Activated T-helper 17 cell treated with anti-CD3 and anti-CD28 coated beads, Interleukin-2, amount 50 U/mL, for 72 hours (primary cell): Measurements from ENCODE around the gene SURF6. TPM values are rescaled to one million over a fixed set of nuclear protein-coding genes. Genes with fewer than 3 reads are reported as not detected.
"Not testable (repeated sequence)": the region's sequence is repeated elsewhere in the genome, so short reads cannot be mapped to it uniquely, and the experiment has no call there.

ENCODE experiments used
- ATAC-seq: fragments of 150-1000 bp; cut with Tn5 transposase; replicated peaks from 2 replicates; pipeline ENCODE4 v1.10.0; 2021; ENCODE audit warnings: mild to moderate bottlenecking, moderate library complexity
- H3K27ac Mint-ChIP-seq: one replicate; pipeline ENCODE4 v1.8.0; 2022; ENCODE audit warnings: mixed read lengths
- H3K27me3 Mint-ChIP-seq: one replicate; pipeline ENCODE4 v1.8.0; 2022; ENCODE audit warnings: mixed read lengths
- H3K36me3 Mint-ChIP-seq: one replicate; pipeline ENCODE4 v1.8.0; 2022; ENCODE audit warnings: low read depth, mild to moderate bottlenecking, mixed read lengths
- H3K4me1 Mint-ChIP-seq: one replicate; pipeline ENCODE4 v1.8.0; 2022; ENCODE audit warnings: mixed read lengths
- H3K4me3 Mint-ChIP-seq: one replicate; pipeline ENCODE4 v1.8.0; 2022; ENCODE audit warnings: mild to moderate bottlenecking, mixed read lengths
- H3K9me3 Mint-ChIP-seq: one replicate; pipeline ENCODE4 v1.8.0; 2022; ENCODE audit warnings: mixed read lengths
- total RNA-seq, 2 donors: library from RNA; stranded (reverse); gene quantifications; one replicate each; pipeline ENCODE4 v1.2.3, GENCODE V29; 2022

SURF6 gene
- total RNA-seq, 2 donors from 2014 or later, result 17.4 to 26.3 TPM

- Mint-ChIP-seq H3K27ac (no peak overlapping the region), H3K9me3 (no peaks in the 10 kb centered on the region), H3K4me3 (no peak overlapping the region), H3K4me1 (peaks cover 4% of the 10 kb centered on the region), H3K36me3 (peaks cover 75% of the 10 kb centered on the region), H3K27me3 (no peaks in the 10 kb centered on the region)
- ATAC-seq, result no peak
Measured at GRCh38 chr9:133332381-133332730, 3.6 kb downstream of the SURF6 start.

- Mint-ChIP-seq H3K4me1 (peaks cover 4% of the 10 kb centered on the region), H3K27me3 (no peaks in the 10 kb centered on the region), H3K36me3 (peaks cover 75% of the 10 kb centered on the region), H3K27ac (no peak overlapping the region), H3K9me3 (no peaks in the 10 kb centered on the region), H3K4me3 (no peak overlapping the region)
- no peak for ATAC-seq
Measured at GRCh38 chr9:133331641-133332380, 4.2 kb downstream of the SURF6 start.

- ATAC-seq, result no peak
- H3K27me3 Mint-ChIP-seq, result no peaks in the 10 kb centered on the region
- no peaks in the 10 kb centered on the region for H3K9me3 Mint-ChIP-seq
- H3K4me1 Mint-ChIP-seq, result peaks cover 4% of the 10 kb centered on the region
- H3K4me3 Mint-ChIP-seq, result no peak overlapping the region
- H3K36me3 Mint-ChIP-seq, result peaks cover 72% of the 10 kb centered on the region
- H3K27ac Mint-ChIP-seq, result no peak overlapping the region
Measured at GRCh38 chr9:133331221-133331620, 4.8 kb downstream of the SURF6 start.

GRCh38 chr9:133329306-133330156, 6.5 kb downstream of the SURF6 start:
- not testable (repeated sequence) for ATAC-seq, H3K4me1 Mint-ChIP-seq, H3K27ac Mint-ChIP-seq, H3K9me3 Mint-ChIP-seq, H3K27me3 Mint-ChIP-seq, H3K4me3 Mint-ChIP-seq
- H3K36me3 Mint-ChIP-seq, result peaks cover 56% of the 10 kb centered on the region

- no peak for ATAC-seq
- H3K4me3 Mint-ChIP-seq, result no peak overlapping the region
Measured at GRCh38 chr9:133327834-133328484, 8.0 kb downstream of the SURF6 start.

GRCh38 chr9:133327021-133327420, 9.0 kb downstream of the SURF6 start:
- H3K9me3 Mint-ChIP-seq, H3K4me3 Mint-ChIP-seq, ATAC-seq, H3K27ac Mint-ChIP-seq, H3K4me1 Mint-ChIP-seq, H3K27me3 Mint-ChIP-seq: not testable (repeated sequence)
- peaks cover 30% of the 10 kb centered on the region for H3K36me3 Mint-ChIP-seq

More at GRCh38 chr9:133327834-133328484, 8.0 kb downstream of the SURF6 start:
- no peak overlapping the region for H3K27ac Mint-ChIP-seq
- peaks cover 4% of the 10 kb centered on the region for H3K4me1 Mint-ChIP-seq
- no peaks in the 10 kb centered on the region for H3K27me3 Mint-ChIP-seq
- no peaks in the 10 kb centered on the region for H3K9me3 Mint-ChIP-seq
- H3K36me3 Mint-ChIP-seq, result peaks cover 40% of the 10 kb centered on the region

GRCh38 chr9:133323991-133324703, 11.8 kb downstream of the SURF6 start:
- H3K9me3 Mint-ChIP-seq, result no peaks in the 10 kb centered on the region
- H3K4me3 Mint-ChIP-seq, result no peak overlapping the region
- peaks cover 6% of the 10 kb centered on the region for H3K36me3 Mint-ChIP-seq
- ATAC-seq, result no peak
- no peaks in the 10 kb centered on the region for H3K27me3 Mint-ChIP-seq
- no peak overlapping the region for H3K27ac Mint-ChIP-seq
- H3K4me1 Mint-ChIP-seq, result no peaks in the 10 kb centered on the region

GRCh38 chr9:133323211-133323610, 12.8 kb downstream of the SURF6 start:
- no peak overlapping the region for H3K27ac Mint-ChIP-seq
- H3K27me3 Mint-ChIP-seq, result no peaks in the 10 kb centered on the region
- no peaks in the 10 kb centered on the region for H3K9me3 Mint-ChIP-seq
- no peaks in the 10 kb centered on the region for H3K36me3 Mint-ChIP-seq
- ATAC-seq, result no peak
- H3K4me1 Mint-ChIP-seq, result no peaks in the 10 kb centered on the region
- no peak overlapping the region for H3K4me3 Mint-ChIP-seq

GRCh38 chr9:133322701-133323100, 13.3 kb downstream of the SURF6 start:
- no peaks in the 10 kb centered on the region for H3K36me3 Mint-ChIP-seq
- no peaks in the 10 kb centered on the region for H3K4me1 Mint-ChIP-seq
- no peaks in the 10 kb centered on the region for H3K27me3 Mint-ChIP-seq
- no peak overlapping the region for H3K4me3 Mint-ChIP-seq
- no peak overlapping the region for H3K27ac Mint-ChIP-seq
- no peak for ATAC-seq
- H3K9me3 Mint-ChIP-seq, result no peaks in the 10 kb centered on the region

- H3K36me3 Mint-ChIP-seq, result no peaks in the 10 kb centered on the region
- no peaks in the 10 kb centered on the region for H3K27me3 Mint-ChIP-seq
- H3K27ac Mint-ChIP-seq, result no peak overlapping the region
- ATAC-seq, result no peak
- H3K9me3 Mint-ChIP-seq, result no peaks in the 10 kb centered on the region
- no peak overlapping the region for H3K4me3 Mint-ChIP-seq
- H3K4me1 Mint-ChIP-seq, result no peaks in the 10 kb centered on the region
Measured at GRCh38 chr9:133321411-133321935, 14.5 kb downstream of the SURF6 start.

GRCh38 chr9:133320421-133320881, 15.5 kb downstream of the SURF6 start:
- ATAC-seq, result no peak
- Mint-ChIP-seq H3K9me3 (no peaks in the 10 kb centered on the region), H3K4me1 (no peaks in the 10 kb centered on the region), H3K27ac (no peak overlapping the region), H3K27me3 (no peaks in the 10 kb centered on the region), H3K36me3 (no peaks in the 10 kb centered on the region), H3K4me3 (no peak overlapping the region)

- not testable (repeated sequence) for H3K36me3 Mint-ChIP-seq, H3K27me3 Mint-ChIP-seq, H3K27ac Mint-ChIP-seq, H3K4me1 Mint-ChIP-seq, H3K4me3 Mint-ChIP-seq, ATAC-seq, H3K9me3 Mint-ChIP-seq
Measured at GRCh38 chr9:133317551-133317950, 18.4 kb downstream of the SURF6 start.

GRCh38 chr9:133315997-133316396, 20.0 kb downstream of the SURF6 start:
- ATAC-seq, result no peak
- Mint-ChIP-seq H3K4me1 (no peaks in the 10 kb centered on the region), H3K27ac (no peak overlapping the region), H3K9me3 (no peaks in the 10 kb centered on the region), H3K4me3 (no peak overlapping the region), H3K27me3 (no peaks in the 10 kb centered on the region), H3K36me3 (no peaks in the 10 kb centered on the region)

GRCh38 chr9:133309608-133310007, 26.4 kb downstream of the SURF6 start:
- H3K4me1 Mint-ChIP-seq, result no peaks in the 10 kb centered on the region
- H3K36me3 Mint-ChIP-seq, result no peaks in the 10 kb centered on the region
- peaks cover 21% of the 10 kb centered on the region for H3K27me3 Mint-ChIP-seq
- no peak for ATAC-seq
- no peak overlapping the region for H3K4me3 Mint-ChIP-seq
- H3K27ac Mint-ChIP-seq, result no peak overlapping the region
- no peaks in the 10 kb centered on the region for H3K9me3 Mint-ChIP-seq
